ENCODE data around the gene MVD. TPM values are rescaled to one million over a fixed set of nuclear protein-coding genes. Genes with fewer than 3 reads are reported as not detected.

Gene MVD
- total and polyA plus RNA-seq, 10 of the 15 experiments (the other 5 are each of a cell fraction or from before 2014, with no cell fraction given) = 5.0 to 147 (median 65.0) TPM

- TF ChIP-seq USF2 (IDR thresholded peaks at IDR 0.05; ENCODE audit: borderline replicate concordance, low read depth, low read length) (no peak), MYC (IDR thresholded peaks at IDR 0.05; ENCODE audit: insufficient read depth, insufficient read length, insufficient replicate concordance, low read length, severe bottlenecking) (no peak), IKZF1 (conservative IDR thresholded peaks at IDR 0.05) (peak; percentile 95), POLR2AphosphoS2 (IDR thresholded peaks at IDR 0.05; ENCODE audit: low read depth, low read length) (no peak), ZNF687 (IDR thresholded peaks at IDR 0.05) (peak; percentile 77; the same call in 1 of the 2 replicates), ZBTB40 (IDR thresholded peaks at IDR 0.05; ENCODE audit: borderline replicate concordance) (no peak), MLLT1 (IDR thresholded peaks at IDR 0.05) (no peak; the same call in 1 of the 2 replicates), TARDBP (IDR thresholded peaks at IDR 0.05; ENCODE audit: borderline replicate concordance) (no peak), BMI1 (IDR thresholded peaks at IDR 0.05; ENCODE audit: borderline replicate concordance) (no peak; the same call in 1 of the 2 replicates), RAD21 (IDR thresholded peaks at IDR 0.05; ENCODE audit: insufficient read depth, low read depth, low read length) (no peak), CREB1 (IDR thresholded peaks at IDR 0.05; ENCODE audit: low read depth) (peak; percentile 62; the same call in 1 of the 2 replicates), PKNOX1 (IDR thresholded peaks at IDR 0.05) (0 out of 2 replicates have a peak, but pooled peaks have one; percentile 45), IKZF2 (IDR thresholded peaks at IDR 0.05) (peak; percentile 88 to 92), DPF2 (IDR thresholded peaks at IDR 0.05) (peak; percentile 98), SMC3 (IDR thresholded peaks at IDR 0.05; ENCODE audit: borderline replicate concordance, low read length) (no peak), FOXK2 (IDR thresholded peaks at IDR 0.05) (peak; percentile 62), POLR2A (IDR thresholded peaks at IDR 0.05; ENCODE audit: low read depth, low read length) (peak; percentile 78), NFXL1 (IDR thresholded peaks at IDR 0.05; ENCODE audit: borderline replicate concordance) (no peak)
These were observed 19.0 kb upstream of the MVD start (continued) for GRCh38 chr16:88681709-88682451.

Measured in GM12878 (cell line).